Spleen (tissue), 11 donors: ENCODE results near the gene INSIG2. TPM values are rescaled to one million over a fixed set of nuclear protein-coding genes. Genes with fewer than 3 reads are reported as not detected.

Source experiments
- DNase-seq: peaks from one replicate; pipeline ENCODE4 v3.0.0-alpha.2; 2020
- H3K27ac ChIP-seq, 8 donors: fragments of 200-600 bp; sonication (generic) in 7 of 8; 1 replicate in 4 of 8; 2 replicates in 4 of 8; pipeline versions ENCODE4 v1.5.0 to v1.8.0; 2016 to 2021; ENCODE audit warnings: inconsistent platforms in 4 of 8, mild to moderate bottlenecking in 4 of 8, moderate library complexity in 1 of 8
- H3K27me3 ChIP-seq, 7 donors: fragments of 200-600 bp; sonication (generic) in 6 of 7; replicated peaks in 1 of 7; 1 replicate in 4 of 7; 2 replicates in 3 of 7; pipeline versions ENCODE4 v1.5.0 to v1.8.0; 2016 to 2021; ENCODE audit warnings: inconsistent platforms in 3 of 7, mild to moderate bottlenecking in 1 of 7
- H3K36me3 ChIP-seq, 6 donors: fragments of 200-600 bp; sonication (generic) in 5 of 6; 1 replicate in 4 of 6; 2 replicates in 2 of 6; pipeline versions ENCODE4 v1.5.0 to v1.8.0; 2016 to 2021; ENCODE audit warnings: inconsistent platforms in 2 of 6
- H3K4me1 ChIP-seq, 6 donors: fragments of 200-600 bp; sonication (generic) in 5 of 6; 1 replicate in 3 of 6; 2 replicates in 3 of 6; pipeline versions ENCODE4 v1.5.0 to v1.8.0; 2016 to 2021; ENCODE audit warnings: inconsistent platforms in 3 of 6
- H3K4me3 ChIP-seq, 8 donors: fragments of 200-600 bp; sonication (generic) in 7 of 8; 1 replicate in 4 of 8; 2 replicates in 4 of 8; pipeline versions ENCODE4 v1.5.0 to v1.8.0; 2016 to 2021; ENCODE audit warnings: inconsistent platforms in 4 of 8, mild to moderate bottlenecking in 4 of 8, moderate library complexity in 2 of 8
- H3K9me3 ChIP-seq, 8 donors: fragments of 200-600 bp; sonication (generic) in 7 of 8; 1 replicate in 4 of 8; 2 replicates in 4 of 8; pipeline versions ENCODE4 v1.5.0 to v1.8.0; 2016 to 2021; ENCODE audit warnings: inconsistent platforms in 4 of 8
- CTCF ChIP-seq, 11 experiments: fragments of 200-600 bp in 7 of 11; fragments of 450-650 bp in 4 of 11; sonication (generic) in 4 of 11; IDR thresholded peaks in 8 of 11; conservative IDR thresholded peaks in 3 of 11; 1 replicate in 7 of 11; 2 replicates in 4 of 11; pipeline versions ENCODE4 v1.4.0 to v1.8.0; 2016 to 2021; ENCODE audit warnings: antibody characterized with exemption in 11 of 11, inconsistent platforms in 4 of 11, mild to moderate bottlenecking in 1 of 11
- POLR2A ChIP-seq, 3 donors: fragments of 450-650 bp; IDR thresholded peaks; one replicate each; pipeline ENCODE4 v1.5.1; 2017; ENCODE audit warnings: antibody characterized with exemption in 3 of 3, mild to moderate bottlenecking in 1 of 3
- POLR2AphosphoS5 ChIP-seq, 3 donors: sonication (generic); formaldehyde crosslinking; IDR thresholded peaks; one replicate each; pipeline ENCODE4 v1.5.1; 2017; ENCODE audit warnings: antibody characterized with exemption in 3 of 3
- WGBS, 5 donors: extraction: QIAGEN DNeasy Blood & Tissue Kit in 3 of 5; methylation state at CpG; one replicate each; pipeline versions ENCODE4 v1.1.5 to v1.1.7; 2013 to 2018; 5-methylcytosine and 5-hydroxymethylcytosine counted together
- intact Hi-C: fragments of 100-400 bp; cut with DNase I; formaldehyde crosslinking; loops from one replicate; pipeline ENCODE4 v1.15.0; 2023; ENCODE audit warnings: low total_unique reads
- polyA plus RNA-seq, 3 donors: library from polyadenylated mRNA; stranded (reverse); fragments of 200-250 nt; gene quantifications; one replicate each; pipeline ENCODE4 v1.2.1, GENCODE V29; 2013
- total RNA-seq, 7 donors: library from RNA; depleted of rRNA in 3 of 7; stranded (reverse); fragments of >200 nt in 3 of 7; fragmentation: NEBNext Ultra II Directional in 4 of 7; extraction: Animal tissue kit (Norgen Biotek cat#: 25700) in 4 of 7; gene quantifications; one replicate each; pipeline versions ENCODE4 v1.1.0 to v1.2.1, GENCODE V29; 2016 to 2021
- donor health status: healthy with polysubstance abuse.
- donor health status: DM: no; HTN: no; CAD: no; lungs with moderate emphysema.
- donor health status: DM: no; HTN: no; CAD: no.
- donor health status: Bipolar disorder and iron deficiency.
- donor health status: healthy.
- donor health status: DM: no; HTN: no; CAD: no.
- donor health status: DM: yes; HTN: yes; CAD: no.

Gene INSIG2
- total and polyA plus RNA-seq, 10 donors, result 11.5 to 42.7 (median 28.8) TPM

GRCh38 chr2:118054213-118055008 is 33.9 kb upstream of the INSIG2 start:
- intact Hi-C loops, result no loop called here
- no peak for DNase-seq
- no peaks in the 10 kb centered on the region for H3K36me3 ChIP-seq
- WGBS, 5 donors, result 63 to 88% (median 76%) methylated on average over 3 of the region's 3 CpGs
- H3K4me3 ChIP-seq, result no peak overlapping the region
- H3K4me1 ChIP-seq, result peaks cover 0 to 51% (median 27%) of the 10 kb centered on the region in 6 donors
- H3K27ac ChIP-seq, result peak overlapping the region in 4 of 8 donors; percentile 74 to 79 (median 76)
- peaks cover 0 to 6% (median 0%) of the 10 kb centered on the region in 7 donors for H3K27me3 ChIP-seq
- no peaks in the 10 kb centered on the region for H3K9me3 ChIP-seq
- TF ChIP-seq CTCF (IDR thresholded peaks at IDR 0.05 in 8 of 11, conservative IDR thresholded peaks at IDR 0.05 in 3 of 11) (no peak), POLR2AphosphoS5 (IDR thresholded peaks at IDR 0.05) (no peak), POLR2A (IDR thresholded peaks at IDR 0.05) (no peak)

- no peak for DNase-seq
- Histone ChIP-seq H3K27ac (peak overlapping the region in 6 of 8 donors; percentile 47 to 79 (median 74)), H3K9me3 (no peaks in the 10 kb centered on the region), H3K4me1 (peaks cover 0 to 51% (median 29%) of the 10 kb centered on the region in 6 donors), H3K27me3 (no peaks in the 10 kb centered on the region), H3K36me3 (no peaks in the 10 kb centered on the region), H3K4me3 (peak overlapping the region in 1 of 8 donors; percentile 27)
- 59 to 71% (median 65%) methylated on average over 10 of the region's 10 CpGs for WGBS, 5 donors
- intact Hi-C loops, result no loop called here
- TF ChIP-seq POLR2AphosphoS5 (IDR thresholded peaks at IDR 0.05) (no peak), POLR2A (IDR thresholded peaks at IDR 0.05) (no peak), CTCF (IDR thresholded peaks at IDR 0.05 in 8 of 11, conservative IDR thresholded peaks at IDR 0.05 in 3 of 11) (no peak)
These were observed 32.6 kb upstream of the INSIG2 start for GRCh38 chr2:118055512-118056164.

- intact Hi-C loops, result no loop called here
- Histone ChIP-seq H3K36me3 (no peaks in the 10 kb centered on the region), H3K27me3 (no peaks in the 10 kb centered on the region), H3K4me1 (peaks cover 0 to 52% (median 29%) of the 10 kb centered on the region in 6 donors), H3K4me3 (peak overlapping the region in 1 of 8 donors; percentile 27), H3K9me3 (no peaks in the 10 kb centered on the region), H3K27ac (peak overlapping the region in 5 of 8 donors; percentile 68 to 79 (median 75))
- DNase-seq, result no peak
- TF ChIP-seq POLR2AphosphoS5 (IDR thresholded peaks at IDR 0.05) (peak in 1 of 3 donors; percentile 49), POLR2A (IDR thresholded peaks at IDR 0.05) (no peak), CTCF (IDR thresholded peaks at IDR 0.05 in 8 of 11, conservative IDR thresholded peaks at IDR 0.05 in 3 of 11) (no peak)
- WGBS, 5 donors, result 29 to 43% (median 39%) methylated on average over 3 of the region's 3 CpGs
These were observed 32.1 kb upstream of the INSIG2 start for GRCh38 chr2:118056165-118056534.

GRCh38 chr2:118056801-118057200 is 31.5 kb upstream of the INSIG2 start:
- WGBS, 5 donors, result 92 to 96% (median 95%) methylated on average over 3 of the region's 3 CpGs
- intact Hi-C loops, result no loop called here

More at GRCh38 chr2:118056801-118057200, 31.5 kb upstream of the INSIG2 start:
- no peak for DNase-seq
- TF ChIP-seq CTCF (IDR thresholded peaks at IDR 0.05 in 8 of 11, conservative IDR thresholded peaks at IDR 0.05 in 3 of 11), result no peak
- TF ChIP-seq POLR2AphosphoS5 (IDR thresholded peaks at IDR 0.05), result no peak
- TF ChIP-seq POLR2A (IDR thresholded peaks at IDR 0.05), result no peak
- Histone ChIP-seq H3K27me3 (no peaks in the 10 kb centered on the region), H3K4me3 (no peak overlapping the region), H3K4me1 (peaks cover 0 to 58% (median 29%) of the 10 kb centered on the region in 6 donors), H3K9me3 (no peaks in the 10 kb centered on the region), H3K27ac (peak overlapping the region in 5 of 8 donors; percentile 56 to 79 (median 74)), H3K36me3 (no peaks in the 10 kb centered on the region)
